SH-SY5Y (cell line): ENCODE results near the gene TENM4.

Source experiments
- GATA2 ChIP-seq: IDR thresholded peaks from 2 replicates; pipeline ENCODE4 v1.6.1; 2011; ENCODE audit warnings: mild to moderate bottlenecking, low read depth, low read length
- GATA3 ChIP-seq: IDR thresholded peaks from 2 replicates; pipeline ENCODE4 v1.6.1; 2011; ENCODE audit warnings: low read depth, mild to moderate bottlenecking, low read length, moderate library complexity

The TENM4 gene

DNA sequence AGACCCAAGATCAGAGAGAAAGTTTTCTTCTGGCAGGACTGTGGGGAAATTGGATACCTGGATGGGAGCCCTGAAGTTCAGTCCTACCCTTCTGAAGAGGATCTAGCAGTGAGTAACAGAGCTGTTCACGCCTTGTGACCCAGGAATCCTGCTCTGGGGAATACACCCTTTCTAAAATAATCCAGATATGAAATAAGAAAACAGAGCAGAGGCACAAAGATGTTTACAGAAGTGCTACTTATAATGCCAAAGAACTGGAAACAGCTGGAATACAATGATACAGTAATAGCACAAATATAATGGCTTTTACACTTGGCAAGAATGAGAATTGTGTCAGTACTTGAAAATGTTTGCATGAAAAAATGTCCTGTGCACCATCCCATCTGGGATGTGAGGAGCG is 562.2 kb downstream of the TENM4 start:
- TF ChIP-seq GATA3: no peak
- no peak for TF ChIP-seq GATA2

DNA sequence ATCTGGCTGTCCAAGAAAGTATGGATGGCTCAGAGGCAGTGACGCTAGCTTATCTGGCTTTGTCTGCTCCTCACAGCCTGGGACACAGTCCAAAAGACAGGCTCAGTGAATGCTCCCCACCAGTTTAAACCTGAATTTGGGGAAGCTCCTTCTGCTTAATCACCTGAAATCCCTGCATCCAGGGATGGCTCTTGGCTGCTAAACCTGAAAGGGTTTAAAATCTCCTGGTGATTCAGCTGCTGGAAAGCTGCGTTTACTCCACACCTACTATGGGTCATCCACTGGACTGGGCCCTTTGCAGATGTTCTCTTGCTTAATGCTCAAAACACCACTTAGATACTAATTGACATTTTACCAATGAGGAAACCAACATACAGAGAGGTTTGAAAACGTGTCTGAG is 564.2 kb downstream of the TENM4 start:
- TF ChIP-seq GATA2: no peak
- no peak for TF ChIP-seq GATA3

DNA sequence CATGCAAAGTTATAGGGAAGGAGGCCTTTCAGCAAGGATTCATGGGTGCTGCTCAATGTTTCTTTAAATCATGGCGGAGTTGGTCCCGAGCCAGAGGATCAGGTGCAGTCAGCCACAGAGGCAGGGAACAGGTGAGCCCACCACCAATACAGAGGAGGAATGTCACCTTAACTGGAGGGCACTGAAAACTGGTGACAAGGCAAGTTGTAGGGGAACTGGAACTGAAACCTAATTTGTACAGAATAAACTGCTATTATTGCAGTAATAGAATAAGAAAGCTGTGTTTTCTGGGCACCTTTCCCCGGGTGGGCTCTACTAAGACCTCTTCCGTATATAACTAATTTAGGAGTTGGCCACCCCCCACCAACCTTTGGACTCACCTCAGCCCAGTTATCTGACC is 570.2 kb downstream of the TENM4 start:
- TF ChIP-seq GATA2: no peak
- no peak for TF ChIP-seq GATA3

DNA sequence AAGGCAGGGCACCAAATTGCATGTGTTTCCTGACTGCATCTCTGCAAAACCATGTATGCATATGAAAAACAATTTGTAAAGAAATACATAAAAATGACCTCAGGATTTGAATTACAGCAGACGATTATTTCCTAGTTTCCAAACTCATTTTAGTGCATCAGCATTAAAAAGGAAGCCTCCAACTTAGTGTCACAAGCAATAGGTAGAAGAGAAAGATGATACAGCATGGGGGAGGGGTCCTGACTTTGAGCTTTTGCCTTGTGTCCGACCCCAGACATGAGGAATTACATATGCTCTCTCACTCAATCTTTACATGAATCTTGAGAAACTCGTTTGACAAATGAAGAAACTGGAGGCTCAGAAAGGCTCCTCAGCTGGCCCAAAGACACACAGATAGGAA is 571.5 kb downstream of the TENM4 start:
- TF ChIP-seq GATA2 (no peak), GATA3 (no peak)

DNA sequence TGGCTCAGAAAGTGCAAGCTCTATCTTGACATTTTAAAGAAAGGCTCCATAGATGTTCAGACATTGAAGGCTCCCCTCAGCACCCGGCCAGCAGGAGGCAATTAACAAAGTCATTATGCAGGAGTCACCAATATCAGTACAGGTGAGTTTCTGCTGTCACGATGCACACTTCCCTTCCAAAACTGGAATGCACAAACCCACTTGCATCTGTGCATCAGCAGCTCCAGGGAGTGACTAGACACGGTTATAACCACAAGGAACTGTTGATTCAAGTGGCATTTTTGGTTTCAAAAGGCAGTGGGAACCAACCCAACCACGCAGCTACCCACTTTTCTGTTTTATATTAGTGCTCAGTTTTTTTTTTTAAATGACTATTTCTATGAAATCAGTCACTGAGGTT is 572.3 kb downstream of the TENM4 start:
- no peak for TF ChIP-seq GATA3
- TF ChIP-seq GATA2: no peak

DNA sequence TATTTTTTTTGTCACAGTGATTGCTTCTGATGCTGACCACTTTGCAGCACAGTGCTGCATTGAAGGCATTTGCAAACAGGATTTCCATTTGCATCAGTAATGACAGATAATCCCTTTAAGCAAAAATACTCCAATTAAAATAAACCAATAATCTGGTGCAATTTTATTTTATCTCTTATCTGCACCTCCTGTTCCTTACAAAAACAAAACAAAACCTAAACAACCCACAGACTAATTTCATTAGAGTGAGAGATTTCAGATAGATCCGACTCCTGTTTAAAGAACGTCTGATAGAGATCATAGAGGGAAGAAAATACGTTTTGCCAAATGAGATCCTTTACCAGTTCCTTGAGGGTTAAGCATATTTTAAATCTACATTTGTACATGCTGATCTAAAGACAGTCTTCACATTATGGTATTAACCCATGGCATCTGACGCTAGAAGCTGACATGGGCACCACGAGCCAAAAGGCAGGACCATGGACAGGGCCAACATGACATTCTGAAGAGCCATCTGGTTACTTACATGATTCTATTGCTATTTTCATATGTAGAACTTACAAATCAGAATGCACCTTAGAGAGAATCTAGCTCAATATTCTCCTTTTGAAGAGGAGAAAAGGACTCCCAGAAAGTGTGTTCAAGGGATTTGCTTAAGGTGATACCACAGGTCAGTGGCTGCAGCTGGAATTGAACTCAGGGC is 580.0 kb downstream of the TENM4 start:
- TF ChIP-seq GATA3 (peak; percentile 96), GATA2 (0 out of 2 replicates have a peak, but pooled peaks have one; percentile 74)

DNA sequence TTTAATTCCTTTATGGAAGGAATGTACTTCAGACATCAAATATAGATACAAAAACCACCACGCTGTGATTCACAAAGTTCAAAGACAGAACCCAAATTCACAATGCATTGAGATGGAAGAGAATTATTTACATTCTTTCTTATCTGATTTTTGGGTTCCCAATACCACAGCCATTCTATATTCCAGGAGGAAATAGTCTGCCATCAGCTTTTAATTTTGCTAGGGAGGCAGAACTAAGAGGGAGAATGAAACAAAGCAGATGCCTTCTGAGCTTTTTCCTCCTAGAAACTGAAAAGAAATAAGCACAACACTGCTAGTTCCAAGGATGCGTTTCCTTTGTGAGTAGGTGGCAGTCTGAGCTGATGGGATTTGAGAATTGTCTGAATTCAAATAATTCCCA is 583.1 kb downstream of the TENM4 start:
- TF ChIP-seq GATA2 (peak; percentile 71), GATA3 (peak; percentile 83)

DNA sequence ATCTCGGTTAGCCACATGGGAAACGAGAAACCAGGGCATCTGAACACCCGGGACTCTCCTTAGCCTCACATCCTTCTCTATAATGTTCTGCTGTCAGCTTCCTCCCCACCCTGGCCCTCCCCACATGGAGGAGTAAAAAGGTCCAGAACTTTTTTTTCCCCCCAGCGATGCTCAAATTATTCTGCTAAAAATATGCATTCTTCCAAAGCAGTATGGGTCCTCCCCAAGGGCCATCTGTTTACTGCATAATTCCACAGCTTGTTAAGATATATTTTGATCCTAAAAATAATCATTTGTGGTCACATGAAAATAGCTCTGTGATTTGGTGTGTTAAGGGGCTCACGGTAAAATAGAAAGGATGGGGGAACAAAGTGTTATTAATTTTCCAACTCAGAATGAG is 584.6 kb downstream of the TENM4 start:
- TF ChIP-seq GATA3 (no peak), GATA2 (no peak)

DNA sequence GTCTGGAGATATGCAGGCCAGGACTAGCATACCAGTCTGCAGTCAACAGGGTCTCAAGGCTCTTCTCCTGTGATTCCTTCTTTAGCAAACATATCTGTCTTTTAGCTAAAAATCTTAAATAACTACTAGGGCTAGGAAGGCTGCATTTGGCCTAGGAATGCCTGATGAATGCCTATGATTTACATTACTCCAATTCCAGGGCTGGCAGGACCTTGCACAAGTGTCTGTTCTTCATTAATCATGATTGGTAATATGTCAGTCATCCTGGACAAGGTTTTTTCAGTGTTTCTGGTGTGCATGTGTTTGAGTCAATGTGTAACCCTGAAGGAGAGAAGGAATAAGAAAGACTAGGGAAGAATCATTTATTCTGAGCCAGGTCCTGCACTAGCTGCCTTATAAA is 585.7 kb downstream of the TENM4 start:
- TF ChIP-seq GATA2: no peak
- no peak for TF ChIP-seq GATA3

DNA sequence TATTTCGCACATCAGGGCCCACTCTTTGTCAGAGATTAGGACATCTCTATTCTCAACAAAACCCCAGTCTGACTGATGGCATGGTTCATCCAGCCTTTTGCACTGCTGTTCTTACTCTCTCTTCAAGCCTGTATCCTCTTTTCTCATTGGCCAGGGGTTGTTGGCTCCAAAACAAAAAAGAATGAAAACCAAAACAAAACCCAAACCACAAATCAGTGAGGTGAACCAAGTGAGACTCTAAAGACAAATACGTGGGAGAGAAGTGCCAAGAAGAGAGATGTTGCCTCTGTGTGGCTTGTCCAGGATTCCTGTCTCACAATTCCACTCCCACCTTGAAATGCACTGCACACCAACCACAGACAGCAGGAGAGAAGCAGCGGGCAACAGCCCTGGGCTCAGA is 587.3 kb downstream of the TENM4 start:
- TF ChIP-seq GATA2 (no peak), GATA3 (no peak)

DNA sequence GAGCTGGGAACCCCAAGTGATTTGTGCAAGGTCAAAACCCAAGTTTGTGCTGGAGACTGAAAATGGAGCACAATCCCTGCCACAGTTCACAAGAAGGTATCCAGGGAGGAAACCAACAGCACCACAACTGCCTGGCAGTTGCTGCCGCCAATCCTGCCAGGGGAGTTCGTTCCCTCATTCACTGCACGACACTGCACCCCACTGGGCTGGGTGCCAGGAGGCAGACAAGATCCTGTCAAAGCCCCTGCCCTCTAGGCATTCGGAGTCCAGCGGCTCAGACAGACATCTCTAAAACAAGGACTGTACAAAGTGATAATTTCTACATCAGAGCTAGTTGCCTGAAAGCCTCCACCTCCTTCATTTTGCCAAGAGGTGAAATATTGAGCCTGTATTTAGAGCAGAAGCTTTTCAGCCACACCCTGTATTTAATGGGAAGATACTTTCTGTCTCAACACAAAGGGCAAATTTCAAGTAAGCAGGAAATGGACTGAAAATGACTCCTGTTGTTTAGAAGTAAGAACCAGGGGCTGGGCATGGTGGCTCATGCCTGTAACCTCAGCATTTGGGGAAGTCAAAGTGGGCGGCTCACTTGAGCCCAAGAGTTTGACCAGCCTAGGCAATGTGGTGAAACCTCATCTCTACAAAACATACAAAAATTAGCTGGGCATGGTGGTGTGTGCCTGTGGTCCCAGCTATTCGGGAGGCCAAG is 588.8 kb downstream of the TENM4 start:
- no peak for TF ChIP-seq GATA3
- TF ChIP-seq GATA2: peak; percentile 24; the same call in 1 of the 2 replicates

DNA sequence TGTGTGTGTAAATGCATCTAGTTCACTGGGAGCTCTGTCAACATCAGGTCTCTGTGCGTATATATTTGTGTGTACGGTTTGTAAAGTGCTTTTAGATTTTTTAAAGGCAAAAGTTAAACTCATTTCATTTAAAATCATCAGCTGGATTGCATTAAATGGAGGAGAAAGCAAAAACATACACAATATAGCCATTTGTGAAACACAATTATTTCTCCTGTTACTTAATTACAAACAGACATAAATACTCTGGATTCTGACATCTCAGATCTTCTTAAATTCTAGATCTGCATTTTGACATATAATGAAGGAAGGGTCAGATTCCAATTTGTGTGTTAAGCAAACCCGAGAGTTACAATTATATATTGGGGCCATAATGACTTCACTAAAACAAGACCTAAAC is 590.8 kb downstream of the TENM4 start:
- TF ChIP-seq GATA3: no peak
- TF ChIP-seq GATA2: no peak

DNA sequence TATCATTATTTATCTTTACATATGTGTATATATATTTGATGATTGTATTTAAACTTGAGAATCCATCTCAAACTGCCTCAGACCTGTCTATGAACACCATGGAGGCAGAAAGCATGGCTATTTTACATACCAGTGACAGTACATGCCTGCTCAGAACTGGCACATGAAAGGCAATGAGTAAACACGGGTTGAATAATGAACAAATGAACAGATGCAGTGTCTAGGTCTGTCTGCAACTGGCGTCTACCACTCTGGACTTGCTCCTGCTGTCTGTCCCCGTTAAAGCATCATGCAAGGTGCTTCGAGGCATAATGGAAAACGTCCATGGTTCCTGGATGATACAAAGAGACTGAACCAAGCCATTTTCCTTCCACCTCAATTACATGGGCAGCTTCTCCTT is 594.6 kb downstream of the TENM4 start:
- TF ChIP-seq GATA2 (no peak), GATA3 (no peak)

DNA sequence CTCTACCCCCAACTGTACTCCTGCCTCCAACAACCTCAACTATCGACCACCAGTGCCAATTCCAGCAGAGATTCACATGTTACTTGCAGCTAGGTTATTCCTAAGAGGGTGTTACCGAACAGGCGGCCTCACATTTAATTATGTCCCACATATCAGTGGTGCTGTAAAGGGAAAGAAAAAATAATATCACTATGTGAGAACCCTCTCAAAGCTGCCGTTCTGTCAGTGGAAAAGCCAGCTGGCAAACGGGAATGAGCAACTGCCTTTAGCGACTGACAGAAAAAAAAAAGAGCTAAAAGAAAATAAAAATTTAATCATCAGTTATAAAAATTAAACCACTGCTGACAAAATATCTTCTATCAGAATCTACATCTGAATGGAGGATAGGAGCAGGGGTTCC is 595.3 kb downstream of the TENM4 start:
- no peak for TF ChIP-seq GATA2
- TF ChIP-seq GATA3: no peak

DNA sequence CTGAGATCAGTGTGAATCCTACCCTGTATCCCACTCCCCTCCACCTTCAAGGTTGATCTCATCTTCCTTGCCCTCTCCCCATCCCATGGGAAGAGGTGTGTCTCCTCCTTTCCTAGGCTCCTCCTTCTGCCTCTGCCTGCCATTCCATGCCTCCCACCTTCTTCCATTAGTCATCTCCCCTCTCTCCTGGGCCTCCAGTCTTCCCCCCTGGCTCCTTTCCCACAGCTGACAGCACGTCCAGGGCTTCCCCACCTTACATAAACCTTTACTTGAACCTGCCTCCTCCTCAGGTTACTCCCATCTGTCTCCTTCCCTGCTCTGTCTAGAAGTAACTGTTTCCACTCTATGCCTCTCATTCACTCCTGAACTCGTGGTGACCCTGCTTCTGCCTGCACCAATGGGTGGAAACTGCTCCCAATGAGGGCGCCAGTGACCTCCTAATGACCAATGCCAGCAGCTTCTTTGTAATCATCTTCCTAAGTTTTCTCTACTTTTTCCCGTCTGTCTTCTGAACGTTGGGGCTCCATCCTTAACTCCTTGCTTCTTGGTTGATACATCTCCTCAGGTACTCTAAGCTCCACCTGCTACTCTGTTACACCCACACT is 599.3 kb downstream of the TENM4 start:
- TF ChIP-seq GATA2 (no peak), GATA3 (no peak)

DNA sequence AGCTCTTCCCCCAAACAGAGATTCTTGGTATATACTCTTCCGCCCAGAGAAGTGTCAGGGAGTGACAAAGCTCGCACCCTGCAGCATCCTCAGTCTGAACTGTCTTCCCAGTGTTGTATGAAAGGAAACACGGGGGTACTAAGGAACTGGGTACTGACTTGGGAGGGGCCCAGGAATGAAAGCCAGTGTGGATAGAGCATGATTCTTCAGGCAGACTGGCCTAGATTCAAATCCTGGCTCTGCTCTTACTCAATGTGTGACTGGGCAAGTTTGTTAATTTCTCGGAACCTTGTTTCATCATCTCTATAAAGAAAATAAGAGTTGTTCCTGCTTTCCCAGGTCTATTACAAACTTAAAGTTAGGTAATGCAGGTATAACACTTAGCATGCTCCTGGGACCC is 600.2 kb downstream of the TENM4 start:
- TF ChIP-seq GATA2 (no peak), GATA3 (no peak)
